CD8-positive, alpha-beta memory T cell (primary cell): Measurements from ENCODE around the gene RNU1-1. TPM values are rescaled to one million over a fixed set of nuclear protein-coding genes. Genes with fewer than 3 reads are reported as not detected.
A peak's percentile ranks its signal among the peaks of the same experiment; 100 is the strongest.
"Not testable (repeated sequence)": the region's sequence is repeated elsewhere in the genome, so short reads cannot be mapped to it uniquely, and the experiment has no call there.

Experiments used
- CTCF ChIA-PET: fragments of 350-600 bp; sonication (Branson Sonifier 250); formaldehyde crosslinking; loops from one replicate; lab custom pipeline; 2021; ENCODE audit warnings: antibody characterized with exemption; lab: Charles Lee
- POLR2A ChIA-PET: fragments of 350-600 bp; sonication (Branson Sonifier 250); formaldehyde crosslinking; loops from one replicate; lab custom pipeline; 2021; ENCODE audit warnings: antibody characterized with exemption; lab: Charles Lee
- DNase-seq, 5 donors: peaks; one replicate each; pipeline versions ENCODE4 v3.0.0 to v3.0.0-alpha.2; 2020 to 2022; ENCODE audit warnings: mixed read lengths in 1 of 5
- H3K27ac ChIP-seq: one replicate; pipeline ENCODE4 v1.7.0; 2013; ENCODE audit warnings: low read depth, mild to moderate bottlenecking, low read length, moderate library complexity
- H3K27me3 ChIP-seq: 2 replicates; pipeline ENCODE4 v1.7.0; 2013; ENCODE audit warnings: low read length, mild to moderate bottlenecking; ENCODE audit not compliant: insufficient read depth, poor library complexity, severe bottlenecking
- H3K36me3 ChIP-seq: 2 replicates; pipeline ENCODE4 v1.7.0; 2013; ENCODE audit warnings: mild to moderate bottlenecking, low read length, moderate library complexity; ENCODE audit not compliant: insufficient read depth
- H3K4me1 ChIP-seq: 2 replicates; pipeline ENCODE4 v1.7.0; 2013; ENCODE audit warnings: mild to moderate bottlenecking, low read length, moderate library complexity; ENCODE audit not compliant: insufficient read depth
- H3K4me3 ChIP-seq: 2 replicates; pipeline ENCODE4 v1.7.0; 2013; ENCODE audit warnings: mild to moderate bottlenecking, low read length
- H3K9me3 ChIP-seq: 2 replicates; pipeline ENCODE4 v1.7.0; 2013; ENCODE audit warnings: mild to moderate bottlenecking, low read length
- H3K27ac Mint-ChIP-seq, 8 donors: one replicate each; pipeline ENCODE4 v1.8.0; 2020 to 2021; ENCODE audit warnings: mixed read lengths in 8 of 8, mild to moderate bottlenecking in 6 of 8, inconsistent platforms in 3 of 8, moderate library complexity in 3 of 8
- H3K27me3 Mint-ChIP-seq, 2 donors: one replicate each; pipeline ENCODE4 v1.8.0; 2020 to 2021; ENCODE audit warnings: mixed read lengths in 2 of 2, mild to moderate bottlenecking in 1 of 2, moderate library complexity in 1 of 2
- H3K36me3 Mint-ChIP-seq, 3 donors: one replicate each; pipeline ENCODE4 v1.8.0; 2020 to 2021; ENCODE audit warnings: mixed read lengths in 3 of 3, inconsistent platforms in 1 of 3, mild to moderate bottlenecking in 1 of 3
- H3K4me1 Mint-ChIP-seq, 3 donors: one replicate each; pipeline ENCODE4 v1.8.0; 2020 to 2021; ENCODE audit warnings: mixed read lengths in 3 of 3, inconsistent platforms in 1 of 3, mild to moderate bottlenecking in 1 of 3
- H3K4me3 Mint-ChIP-seq, 7 donors: one replicate each; pipeline ENCODE4 v1.8.0; 2020 to 2021; ENCODE audit warnings: mixed read lengths in 7 of 7, mild to moderate bottlenecking in 6 of 7, moderate library complexity in 4 of 7, inconsistent platforms in 2 of 7
- H3K9me3 Mint-ChIP-seq, 5 donors: one replicate each; pipeline ENCODE4 v1.8.0; 2020 to 2022; ENCODE audit warnings: mixed read lengths in 5 of 5, mild to moderate bottlenecking in 3 of 5, moderate library complexity in 2 of 5, inconsistent platforms in 1 of 5
- polyA plus RNA-seq: library from polyadenylated mRNA; unstranded; fragments of 300-500 nt; fragmentation: Illumina TruSeq; gene quantifications from one replicate; pipeline ENCODE4 v1.2.3, GENCODE V29; 2021
- total RNA-seq, 2 experiments: library from RNA; stranded (reverse); gene quantifications; one replicate each; pipeline ENCODE4 v1.2.3, GENCODE V29; 2021

RNU1-1 gene
- total and polyA plus RNA-seq, 3 experiments from 2014 or later, result 1,293 to 1,300 TPM; not detected in 1

- H3K27me3 ChIP-seq, H3K27me3 Mint-ChIP-seq, H3K4me3 ChIP-seq, H3K9me3 Mint-ChIP-seq, H3K36me3 ChIP-seq, H3K36me3 Mint-ChIP-seq, H3K9me3 ChIP-seq, H3K27ac ChIP-seq, H3K4me1 ChIP-seq: not testable (repeated sequence)
- POLR2A ChIA-PET, result interaction anchor here (0.5 to 0.7 kb wide), 2 partner anchors 9 to 220 kb away, joined by 3 to 5 read pairs; no protein-coding TSS in a partner anchor
- Mint-ChIP-seq H3K4me3 (peak overlapping the region; percentile 75 to 92 (median 85)), H3K4me1 (peaks cover 9 to 38% (median 17%) of the 10 kb centered on the region in 3 donors), H3K27ac (peak overlapping the region in 7 of 8 donors; percentile 21 to 93 (median 89))
- CTCF ChIA-PET, result interaction anchor here (0.5 to 1.1 kb wide), 3 partner anchors 56 to 60 kb away, joined by 3 to 4 read pairs (median 3); partner anchors contain the start of gene NECAP2
- peak in 1 of 5 donors; percentile 23 for DNase-seq
Measured at GRCh38 chr1:16497474-16497904, 16.6 kb downstream of the RNU1-1 start.

- peaks cover 9 to 33% (median 13%) of the 10 kb centered on the region in 3 donors for H3K4me1 Mint-ChIP-seq
- H3K27me3 ChIP-seq, H3K9me3 ChIP-seq, POLR2A ChIA-PET, H3K4me3 ChIP-seq, H3K4me1 ChIP-seq, H3K27ac ChIP-seq, H3K36me3 ChIP-seq, H3K27me3 Mint-ChIP-seq, DNase-seq, CTCF ChIA-PET, H3K9me3 Mint-ChIP-seq: not testable (repeated sequence)
- H3K4me3 Mint-ChIP-seq, result peak overlapping the region in 1 of 7 donors; percentile 5
- peaks cover 0 to 15% (median 1%) of the 10 kb centered on the region in 3 donors for H3K36me3 Mint-ChIP-seq
- H3K27ac Mint-ChIP-seq, result peak overlapping the region in 4 of 8 donors; percentile 8 to 83 (median 42)
Measured at GRCh38 chr1:16493731-16494130, 20.4 kb downstream of the RNU1-1 start.

- H3K4me3 ChIP-seq, H3K9me3 Mint-ChIP-seq, DNase-seq, H3K9me3 ChIP-seq, POLR2A ChIA-PET, H3K27me3 ChIP-seq, H3K27me3 Mint-ChIP-seq, H3K36me3 ChIP-seq, H3K4me1 ChIP-seq, CTCF ChIA-PET, H3K27ac ChIP-seq: not testable (repeated sequence)
- H3K4me1 Mint-ChIP-seq, result peaks cover 7 to 27% (median 12%) of the 10 kb centered on the region in 3 donors
- peak overlapping the region in 1 of 7 donors; percentile 28 for H3K4me3 Mint-ChIP-seq
- peak overlapping the region in 3 of 8 donors; percentile 4 to 42 (median 23) for H3K27ac Mint-ChIP-seq
- H3K36me3 Mint-ChIP-seq, result peaks cover 0 to 22% (median 4%) of the 10 kb centered on the region in 3 donors
Measured at GRCh38 chr1:16492937-16493336, 21.1 kb downstream of the RNU1-1 start.

GRCh38 chr1:16491056-16491675 is 22.9 kb downstream of the RNU1-1 start:
- H3K4me3 ChIP-seq, result no peak overlapping the region
- H3K27me3 Mint-ChIP-seq, result no peaks in the 10 kb centered on the region
- no peak overlapping the region for H3K4me3 Mint-ChIP-seq
- no peaks in the 10 kb centered on the region for H3K9me3 Mint-ChIP-seq
- no peak overlapping the region for H3K27ac ChIP-seq
- ChIA-PET CTCF (interaction anchor here (1.3 kb wide), 1 partner anchor 10 kb away, joined by 3 read pairs; no protein-coding TSS in a partner anchor), POLR2A (no interaction called here)
- DNase-seq, result no peak
- H3K36me3 Mint-ChIP-seq, result peaks cover 0 to 34% (median 4%) of the 10 kb centered on the region in 3 donors
- H3K27ac Mint-ChIP-seq, result peak overlapping the region in 2 of 8 donors; percentile 6 to 42
- no peaks in the 10 kb centered on the region for H3K9me3 ChIP-seq
- peaks cover 0 to 15% (median 1%) of the 10 kb centered on the region in 3 donors for H3K4me1 Mint-ChIP-seq
- no peaks in the 10 kb centered on the region for H3K36me3 ChIP-seq
- H3K27me3 ChIP-seq, result no peaks in the 10 kb centered on the region
- no peaks in the 10 kb centered on the region for H3K4me1 ChIP-seq

- CTCF ChIA-PET, H3K27ac ChIP-seq, H3K9me3 Mint-ChIP-seq, H3K4me3 ChIP-seq, H3K36me3 ChIP-seq, H3K9me3 ChIP-seq, H3K4me3 Mint-ChIP-seq, DNase-seq, H3K27me3 ChIP-seq, H3K27me3 Mint-ChIP-seq, H3K4me1 ChIP-seq, POLR2A ChIA-PET: not testable (repeated sequence)
- Mint-ChIP-seq H3K27ac (peak overlapping the region in 1 of 8 donors; percentile 92), H3K4me1 (peaks cover 0 to 15% (median 1%) of the 10 kb centered on the region in 3 donors), H3K36me3 (peaks cover 0 to 48% (median 4%) of the 10 kb centered on the region in 3 donors)
Measured at GRCh38 chr1:16489195-16489880, 24.7 kb downstream of the RNU1-1 start.

GRCh38 chr1:16487011-16487410 is 27.1 kb downstream of the RNU1-1 start:
- peaks cover 2 to 62% (median 4%) of the 10 kb centered on the region in 3 donors for H3K36me3 Mint-ChIP-seq
- H3K4me3 ChIP-seq, CTCF ChIA-PET: not testable (repeated sequence)

GRCh38 chr1:16486316-16486715 is 27.8 kb downstream of the RNU1-1 start:
- H3K36me3 ChIP-seq, H3K27ac ChIP-seq, H3K4me3 Mint-ChIP-seq, CTCF ChIA-PET, H3K9me3 ChIP-seq, DNase-seq, H3K4me3 ChIP-seq, H3K4me1 ChIP-seq, H3K9me3 Mint-ChIP-seq, H3K27me3 ChIP-seq, H3K27me3 Mint-ChIP-seq, H3K4me1 Mint-ChIP-seq, POLR2A ChIA-PET: not testable (repeated sequence)
- peak overlapping the region in 2 of 8 donors; percentile 54 to 57 for H3K27ac Mint-ChIP-seq
- peaks cover 2 to 65% (median 4%) of the 10 kb centered on the region in 3 donors for H3K36me3 Mint-ChIP-seq

More at GRCh38 chr1:16487011-16487410, 27.1 kb downstream of the RNU1-1 start:
- H3K4me3 Mint-ChIP-seq, DNase-seq, POLR2A ChIA-PET, H3K4me1 ChIP-seq, H3K27me3 Mint-ChIP-seq, H3K4me1 Mint-ChIP-seq, H3K9me3 ChIP-seq, H3K27ac ChIP-seq, H3K27me3 ChIP-seq, H3K27ac Mint-ChIP-seq, H3K9me3 Mint-ChIP-seq, H3K36me3 ChIP-seq: not testable (repeated sequence)

GRCh38 chr1:16484931-16485330 is 29.2 kb downstream of the RNU1-1 start:
- Histone ChIP-seq H3K4me3 (no peak overlapping the region), H3K27me3 (no peaks in the 10 kb centered on the region), H3K36me3 (peaks cover 4% of the 10 kb centered on the region), H3K4me1 (no peaks in the 10 kb centered on the region), H3K27ac (no peak overlapping the region), H3K9me3 (no peaks in the 10 kb centered on the region)
- H3K27ac Mint-ChIP-seq, result peak overlapping the region in 1 of 8 donors; percentile 29
- peaks cover 4 to 71% (median 5%) of the 10 kb centered on the region in 3 donors for H3K36me3 Mint-ChIP-seq
- DNase-seq, result no peak
- ChIA-PET CTCF (interaction anchor here (1.0 kb wide), 1 partner anchor 16 kb away, joined by 3 read pairs; no protein-coding TSS in a partner anchor), POLR2A (no interaction called here)
- H3K4me1 Mint-ChIP-seq, result no peaks in the 10 kb centered on the region
- no peaks in the 10 kb centered on the region for H3K9me3 Mint-ChIP-seq
- H3K27me3 Mint-ChIP-seq, result no peaks in the 10 kb centered on the region
- no peak overlapping the region for H3K4me3 Mint-ChIP-seq
